Endothelial cell of umbilical vein (primary cell): ENCODE measurements around the gene DAB1. TPM values are rescaled to one million over a fixed set of nuclear protein-coding genes. Genes with fewer than 3 reads are reported as not detected.

Source experiments
- BruUV-seq: library from RNA; stranded (reverse); fragments of 400-500 nt; replicated peaks from 2 replicates; lab custom pipeline; 2021; lab: Mats Ljungman, UMichigan
- CTCF ChIA-PET: fragments of 300-600, 350-600 bp; sonication (Branson Sonifier 250); formaldehyde crosslinking; loops from one replicate; lab custom pipeline; 2021; ENCODE audit warnings: antibody characterized with exemption, inconsistent platforms; lab: Charles Lee
- POLR2A ChIA-PET: fragments of 300-600, 350-600 bp; sonication (Branson Sonifier 250); formaldehyde crosslinking; loops from one replicate; lab custom pipeline; 2021; ENCODE audit warnings: antibody characterized with exemption, inconsistent platforms; lab: Charles Lee
- DNase-seq: peaks from one replicate; pipeline ENCODE4 v3.0.0-alpha.2; 2011; ENCODE audit warnings: low read depth, low spot score
- FAIRE-seq: peaks from 2 replicates; lab custom pipeline; 2011; peaks lifted over from hg19 to GRCh38; lab: Jason Lieb, UNC
- H2AFZ ChIP-seq: 2 replicates; pipeline ENCODE4 v1.6.0; 2012; ENCODE audit warnings: low read depth, low read length, control low read depth, inconsistent platforms
- H3K27ac ChIP-seq: 2 replicates; pipeline ENCODE4 v1.5.1; 2011; ENCODE audit warnings: low read depth, mild to moderate bottlenecking, control low read depth, low read length, moderate library complexity; ENCODE audit not compliant: insufficient read depth
- H3K27me3 ChIP-seq, 2 experiments: 2 replicates each; pipeline versions ENCODE4 v1.6.0 to v1.6.1; 2011; ENCODE audit warnings: low read length in 2 of 2, mixed read lengths in 1 of 2; ENCODE audit not compliant: control insufficient read depth in 2 of 2, insufficient read depth in 2 of 2
- H3K36me3 ChIP-seq, 2 experiments: 2 replicates in 1 of 2; 3 replicates in 1 of 2; pipeline ENCODE4 v1.5.1; 2011; ENCODE audit warnings: low read length in 2 of 2, mild to moderate bottlenecking in 1 of 2, moderate library complexity in 1 of 2; ENCODE audit not compliant: control insufficient read depth in 2 of 2, insufficient read depth in 2 of 2; ENCODE audit errors: extremely low read depth in 1 of 2
- H3K4me1 ChIP-seq: 3 replicates; pipeline ENCODE4 v1.5.1; 2011; ENCODE audit warnings: mild to moderate bottlenecking, low read length; ENCODE audit not compliant: control insufficient read depth, insufficient read depth; ENCODE audit errors: extremely low read depth
- H3K4me2 ChIP-seq: 2 replicates; pipeline ENCODE4 v1.6.1; 2011; ENCODE audit warnings: low read length, control low read depth, mixed read lengths; ENCODE audit not compliant: insufficient read depth
- H3K4me3 ChIP-seq, 3 experiments: fragments of 200-600 bp in 1 of 3; sonication (generic), shearing (Covaris generic) in 1 of 3; replicated peaks in 1 of 3; 2 replicates each; pipeline ENCODE4 v1.5.1; 2011 to 2016; ENCODE audit warnings: control low read depth in 3 of 3, low read length in 3 of 3, mild to moderate bottlenecking in 2 of 3, inconsistent platforms in 1 of 3, low read depth in 1 of 3, moderate library complexity in 1 of 3; ENCODE audit not compliant: insufficient read depth in 1 of 3
- H3K79me2 ChIP-seq: 2 replicates; pipeline ENCODE4 v1.6.0; 2012; ENCODE audit warnings: low read length, inconsistent platforms; ENCODE audit not compliant: control insufficient read depth, insufficient read depth
- H3K9ac ChIP-seq: replicated peaks from 2 replicates; pipeline ENCODE3; 2011; ENCODE audit warnings: low read length, control low read depth; ENCODE audit not compliant: insufficient read depth; ENCODE audit errors: extremely low read depth
- H3K9me1 ChIP-seq: replicated peaks from 3 replicates; pipeline ENCODE4 v1.6.0; 2011; ENCODE audit warnings: mild to moderate bottlenecking, low read length; ENCODE audit not compliant: control insufficient read depth, insufficient read depth; ENCODE audit errors: extremely low read depth
- H3K9me3 ChIP-seq: replicated peaks from 2 replicates; pipeline ENCODE4 v1.5.1; 2012; ENCODE audit warnings: low read length, inconsistent platforms; ENCODE audit not compliant: control insufficient read depth, insufficient read depth
- H4K20me1 ChIP-seq: replicated peaks from 2 replicates; pipeline ENCODE3; 2011; ENCODE audit warnings: mild to moderate bottlenecking, low read length; ENCODE audit not compliant: control insufficient read depth, insufficient read depth; ENCODE audit errors: extremely low read depth
- CTCF ChIP-seq, 2 donors: IDR thresholded peaks; 1 replicate in 1 of 2; 2 replicates in 1 of 2; pipeline ENCODE4 v1.5.1; 2011; ENCODE audit warnings: low read length in 2 of 2, mild to moderate bottlenecking in 2 of 2, moderate library complexity in 2 of 2, control low read depth in 1 of 2, inconsistent platforms in 1 of 2, low read depth in 1 of 2; ENCODE audit not compliant: insufficient read depth in 1 of 2; ENCODE audit errors: extremely low read depth in 1 of 2
- EZH2 ChIP-seq: IDR thresholded peaks from 2 replicates; pipeline ENCODE4 v1.6.1; 2012; ENCODE audit warnings: borderline replicate concordance, low read depth, mild to moderate bottlenecking, moderate library complexity, low read length, inconsistent platforms; ENCODE audit not compliant: severe bottlenecking
- FOS ChIP-seq: IDR thresholded peaks from 2 replicates; pipeline ENCODE4 v1.6.1; 2011; ENCODE audit warnings: mild to moderate bottlenecking, low read length, moderate library complexity, borderline replicate concordance; ENCODE audit not compliant: insufficient read depth
- GATA2 ChIP-seq: IDR thresholded peaks from 2 replicates; pipeline ENCODE4 v1.7.0; 2011; ENCODE audit warnings: low read depth, mild to moderate bottlenecking, moderate library complexity, mixed read lengths, low read length; ENCODE audit not compliant: insufficient read length, insufficient read depth
- JUN ChIP-seq: IDR thresholded peaks from 2 replicates; pipeline ENCODE4 v1.6.1; 2011; ENCODE audit warnings: borderline replicate concordance, low read depth; ENCODE audit not compliant: insufficient read length, insufficient read depth
- MAX ChIP-seq: IDR thresholded peaks from 2 replicates; pipeline ENCODE4 v1.6.1; 2011; ENCODE audit not compliant: insufficient read depth, insufficient read length
- MYC ChIP-seq: IDR thresholded peaks from one replicate; pipeline ENCODE4 v1.6.1; 2011; ENCODE audit warnings: mild to moderate bottlenecking, low read depth, low read length
- POLR2A ChIP-seq: IDR thresholded peaks from 2 replicates; pipeline ENCODE4 v1.6.1; 2012; ENCODE audit warnings: low read depth, mild to moderate bottlenecking, control low read depth, low read length
- POLR2AphosphoS5 ChIP-seq: IDR thresholded peaks from 2 replicates; pipeline ENCODE4 v1.6.1; 2012; ENCODE audit warnings: low read depth, mild to moderate bottlenecking, control low read depth, low read length, moderate library complexity; ENCODE audit not compliant: insufficient read depth
- dilution Hi-C: fragments of 300-500 bp; cut with MboI; formaldehyde crosslinking; loops from one replicate; pipeline ENCODE4 v1.15.0; 2019; ENCODE audit warnings: low sequenced_read_pairs; ENCODE audit not compliant: extremely low pct_ligation_motif_present
- intact Hi-C: fragments of 100-400 bp; cut with micrococcal nuclease; formaldehyde crosslinking; loops from one replicate; pipeline ENCODE4 v1.10.0; 2022
- polyA plus RNA-seq, 4 experiments: library from polyadenylated mRNA; depleted of rRNA in 3 of 4; stranded (reverse) in 3 of 4; unstranded in 1 of 4; fragments of >200 nt; gene quantifications; 2 replicates each; pipeline versions ENCODE4 v1.2.1 to v1.2.3, GENCODE V29; 2011 to 2012; ENCODE audit warnings: missing spikeins in 1 of 4
- total RNA-seq: library from RNA; stranded (reverse); gene quantifications from 2 replicates; pipeline ENCODE4 v1.2.3, GENCODE V29; 2021

The DAB1 gene
- total and polyA plus RNA-seq, 2 donors (not counting 3 experiments of a cell fraction or from before 2014, with no cell fraction given): not detected

GRCh38 chr1:57214951-57215575, 208.8 kb downstream of the DAB1 start:
- FAIRE-seq (no peak), DNase-seq (no peak)
- no TSS peak for BruUV-seq
- H3K9me3 ChIP-seq: no peaks in the 10 kb centered on the region
- no peaks in the 10 kb centered on the region for H3K36me3 ChIP-seq
- H3K4me2 ChIP-seq: no peak overlapping the region
- no peak overlapping the region for H3K9ac ChIP-seq
- no peaks in the 10 kb centered on the region for H3K4me1 ChIP-seq
- no peaks in the 10 kb centered on the region for H3K9me1 ChIP-seq
- intact Hi-C loops (no loop called here), dilution Hi-C loops (no loop called here)
- H3K27ac ChIP-seq: no peak overlapping the region
- H2AFZ ChIP-seq: no peak overlapping the region
- H3K4me3 ChIP-seq: no peak overlapping the region
- ChIA-PET POLR2A (no interaction called here), CTCF (no interaction called here)
- H3K79me2 ChIP-seq: no peaks in the 10 kb centered on the region
- no peaks in the 10 kb centered on the region for H3K27me3 ChIP-seq
- H4K20me1 ChIP-seq: no peaks in the 10 kb centered on the region
- no peak for TF ChIP-seq POLR2A
- no peak for TF ChIP-seq MAX
- no peak for TF ChIP-seq GATA2
- no peak for TF ChIP-seq FOS
- no peak for TF ChIP-seq JUN
- TF ChIP-seq CTCF (IDR thresholded peaks at IDR 0.05; ENCODE audit: extremely low read depth in 1 of 2, insufficient read depth in 1 of 2, low read depth in 1 of 2, low read length in 2 of 2): no peak
- no peak for TF ChIP-seq MYC
- TF ChIP-seq EZH2: no peak
- no peak for TF ChIP-seq POLR2AphosphoS5
